Measurements from ENCODE around the gene MYO9B.

DNA sequence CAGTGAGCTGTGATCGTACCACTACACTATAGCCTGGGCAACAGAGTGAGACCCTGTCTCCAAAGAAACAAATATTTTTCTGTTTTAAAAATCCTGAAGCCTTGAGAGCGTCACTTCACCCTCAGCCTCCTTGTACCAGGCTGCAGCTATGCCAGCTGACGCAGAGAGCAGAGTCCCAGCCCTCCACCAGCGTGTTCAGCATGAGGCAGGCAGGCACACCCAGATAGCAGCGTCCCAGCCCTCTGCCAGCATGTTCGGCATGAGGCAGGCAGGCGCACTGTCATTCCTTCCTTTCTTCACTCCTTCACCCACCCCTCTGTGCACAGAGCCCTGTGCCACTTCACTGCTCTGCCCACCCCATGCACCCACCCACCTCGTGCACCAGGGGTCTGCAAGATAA, 96.3 kb downstream of the MYO9B start:
- TF ChIP-seq, protein P1, sequence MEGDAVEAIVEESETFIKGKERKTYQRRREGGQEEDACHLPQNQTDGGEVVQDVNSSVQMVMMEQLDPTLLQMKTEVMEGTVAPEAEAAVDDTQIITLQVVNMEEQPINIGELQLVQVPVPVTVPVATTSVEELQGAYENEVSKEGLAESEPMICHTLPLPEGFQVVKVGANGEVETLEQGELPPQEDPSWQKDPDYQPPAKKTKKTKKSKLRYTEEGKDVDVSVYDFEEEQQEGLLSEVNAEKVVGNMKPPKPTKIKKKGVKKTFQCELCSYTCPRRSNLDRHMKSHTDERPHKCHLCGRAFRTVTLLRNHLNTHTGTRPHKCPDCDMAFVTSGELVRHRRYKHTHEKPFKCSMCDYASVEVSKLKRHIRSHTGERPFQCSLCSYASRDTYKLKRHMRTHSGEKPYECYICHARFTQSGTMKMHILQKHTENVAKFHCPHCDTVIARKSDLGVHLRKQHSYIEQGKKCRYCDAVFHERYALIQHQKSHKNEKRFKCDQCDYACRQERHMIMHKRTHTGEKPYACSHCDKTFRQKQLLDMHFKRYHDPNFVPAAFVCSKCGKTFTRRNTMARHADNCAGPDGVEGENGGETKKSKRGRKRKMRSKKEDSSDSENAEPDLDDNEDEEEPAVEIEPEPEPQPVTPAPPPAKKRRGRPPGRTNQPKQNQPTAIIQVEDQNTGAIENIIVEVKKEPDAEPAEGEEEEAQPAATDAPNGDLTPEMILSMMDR (IDR thresholded peaks at IDR 0.05; ENCODE audit: low read depth, low read length, poor library complexity, severe bottlenecking), result no peak
- TF ChIP-seq EZH2phosphoT487 (IDR thresholded peaks at IDR 0.05; ENCODE audit: borderline replicate concordance, low read length), result no peak
